ENCODE data around the gene KCNQ1.

DNA sequence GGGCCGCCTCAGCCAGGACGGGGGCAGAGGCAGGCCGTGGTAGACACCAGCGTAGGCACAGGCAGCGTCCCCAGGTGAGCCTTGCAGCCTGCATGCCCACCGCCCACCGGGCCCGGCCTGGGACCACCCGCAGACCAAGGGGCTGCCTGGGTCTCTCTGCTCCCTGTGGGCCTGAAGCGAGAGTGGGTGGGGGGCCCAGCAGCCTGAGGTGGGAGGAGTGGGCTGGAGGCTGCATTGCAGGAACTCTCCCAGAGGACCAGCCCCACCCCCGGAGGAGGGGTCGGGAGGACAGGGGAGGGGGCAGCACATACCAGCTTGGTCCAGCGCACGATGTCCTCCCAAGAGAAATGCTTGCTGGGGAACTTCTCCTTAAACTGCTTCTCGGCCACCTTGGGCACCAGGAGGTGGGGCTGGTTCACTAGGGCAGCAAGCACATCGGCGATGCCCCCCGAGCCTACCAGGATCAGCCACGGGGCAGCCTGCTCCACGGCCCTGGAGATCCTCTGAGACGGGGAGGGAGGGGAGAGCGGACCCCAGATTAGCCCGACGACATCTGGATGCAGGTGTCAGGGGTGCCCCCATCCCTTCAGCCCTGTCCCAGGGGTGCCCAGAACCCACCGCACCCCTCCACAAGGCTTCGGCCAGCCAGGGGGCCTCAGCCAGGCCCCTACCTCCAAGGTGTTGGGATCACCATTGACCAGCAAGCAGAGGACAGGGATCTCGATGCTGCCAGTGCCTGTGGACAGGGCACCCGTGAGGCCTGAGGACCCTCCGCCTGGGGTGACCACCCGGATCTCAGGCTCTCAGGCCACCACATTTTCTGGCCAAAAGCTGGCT, 26.7 kb upstream of the KCNQ1 start:
- TF ChIP-seq POLR2A (IDR thresholded peaks at IDR 0.05; ENCODE audit: low read length), result no peak
- TF ChIP-seq GATA1 (IDR thresholded peaks at IDR 0.05; ENCODE audit: low read depth, low read length), result no peak
